IPS-NIHi7 (cell line): Measurements from ENCODE around the gene HIPK4.
"Not testable (repeated sequence)": the region's sequence is repeated elsewhere in the genome, so short reads cannot be mapped to it uniquely, and the experiment has no call there.

Source experiments
- DNase-seq: peaks from one replicate; pipeline ENCODE4 v3.0.0; 2012; ENCODE audit warnings: mixed read lengths; ENCODE audit errors: extremely low spot score

The HIPK4 gene

GRCh38 chr19:40392894-40393517 is 3.0 kb upstream of the HIPK4 start:
- no peak for DNase-seq

- DNase-seq, result no peak
Observed at GRCh38 chr19:40392123-40392522, 2.1 kb upstream of the HIPK4 start.

- no peak for DNase-seq
Observed at GRCh38 chr19:40389404-40390083, 437 bp downstream of the HIPK4 start.

GRCh38 chr19:40388481-40388880 is 1.5 kb downstream of the HIPK4 start:
- no peak for DNase-seq

GRCh38 chr19:40387155-40387554 is 2.8 kb downstream of the HIPK4 start:
- DNase-seq, result no peak

GRCh38 chr19:40383668-40384248 is 6.2 kb downstream of the HIPK4 start:
- no peak for DNase-seq

- DNase-seq, result peak; percentile 57
Observed at GRCh38 chr19:40381321-40381720, 8.7 kb downstream of the HIPK4 start.

- no peak for DNase-seq
Observed at GRCh38 chr19:40380199-40381037, 9.6 kb downstream of the HIPK4 start.

GRCh38 chr19:40379446-40380198 is 10.4 kb downstream of the HIPK4 start:
- no peak for DNase-seq

- DNase-seq, result no peak
Observed at GRCh38 chr19:40378509-40378908, 11.5 kb downstream of the HIPK4 start.

GRCh38 chr19:40377876-40378385 is 12.1 kb downstream of the HIPK4 start:
- DNase-seq, result no peak

- DNase-seq, result no peak
Observed at GRCh38 chr19:40376286-40376862, 13.6 kb downstream of the HIPK4 start.

- DNase-seq, result no peak
Observed at GRCh38 chr19:40374084-40374483, 15.9 kb downstream of the HIPK4 start.

GRCh38 chr19:40371802-40372122 is 18.2 kb downstream of the HIPK4 start:
- DNase-seq, result no peak

GRCh38 chr19:40370997-40371801 is 18.8 kb downstream of the HIPK4 start:
- no peak for DNase-seq

- not testable (repeated sequence) for DNase-seq
Observed at GRCh38 chr19:40370253-40370652, 19.7 kb downstream of the HIPK4 start.

- DNase-seq, result no peak
Observed at GRCh38 chr19:40369797-40370196, 20.2 kb downstream of the HIPK4 start.

GRCh38 chr19:40367577-40368434 is 22.2 kb downstream of the HIPK4 start:
- DNase-seq, result no peak
